A549 (cell line): ENCODE data around the gene UBP1.

Experiments
- EHMT2 ChIP-seq: fragments of 200-600 bp; sonication (generic); IDR thresholded peaks from 2 replicates; pipeline ENCODE4 v1.6.1; 2016; ENCODE audit warnings: antibody characterized with exemption, low read depth, mild to moderate bottlenecking, moderate library complexity
- EP300 ChIP-seq, 2 experiments: fragments of >200 bp; sonication (Bioruptor Twin); formaldehyde crosslinking; IDR thresholded peaks; 2 replicates in 1 of 2; 3 replicates in 1 of 2; pipeline ENCODE4 v1.6.1; 2016 to 2017
- HOXB13 ChIP-seq: fragments of 250-450 bp; sonication (Bioruptor Pico); IDR thresholded peaks from 2 replicates; pipeline ENCODE4 v1.5.0; 2020; ENCODE audit warnings: low read depth, mild to moderate bottlenecking, moderate library complexity
- KDM5A ChIP-seq: fragments of 200-600 bp; sonication (generic); IDR thresholded peaks from 2 replicates; pipeline ENCODE4 v1.6.1; 2016; ENCODE audit warnings: antibody characterized with exemption, mild to moderate bottlenecking
- RCOR1 ChIP-seq: fragments of 150-350 bp; IDR thresholded peaks from 2 replicates; pipeline ENCODE4 v1.6.1; 2014; ENCODE audit warnings: antibody characterized with exemption, low read length, low read depth
- SMC3 ChIP-seq: fragments of >200 bp; sonication (Bioruptor Twin); formaldehyde crosslinking; IDR thresholded peaks from 3 replicates; pipeline ENCODE4 v1.6.1; 2018; ENCODE audit warnings: inconsistent platforms
- TF ChIP-seq, protein P1 (sequence below): fragments of 450-650 bp; IDR thresholded peaks from 2 replicates; pipeline ENCODE4 v1.6.1; 2014; ENCODE audit warnings: antibody characterized with exemption
- TF ChIP-seq, protein P2 (sequence below): fragments of >200 bp; sonication (Bioruptor Twin); formaldehyde crosslinking; IDR thresholded peaks from 3 replicates; pipeline ENCODE4 v1.5.1; 2016

DNA sequence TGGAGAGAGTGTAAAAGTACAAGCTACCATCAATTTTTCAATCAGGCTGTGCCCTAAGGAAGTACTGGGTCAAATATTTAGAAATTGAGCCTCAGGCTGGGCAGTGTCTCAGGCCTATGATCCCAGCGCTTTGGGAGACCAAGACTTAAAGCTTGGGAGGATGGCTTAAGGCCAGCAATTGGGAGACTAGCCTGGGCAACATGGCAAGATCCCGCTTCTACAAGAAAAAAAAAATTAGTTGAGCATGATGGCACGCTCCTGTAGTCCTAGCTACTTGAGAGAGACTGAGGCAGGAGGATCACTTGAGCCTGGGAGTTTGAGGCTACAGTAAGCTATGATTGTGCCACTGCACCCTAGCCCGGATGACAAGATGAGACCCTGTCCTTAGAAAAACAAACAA, 2.0 kb upstream of the UBP1 start:
- TF ChIP-seq HOXB13 (CRISPR knock-in tag) (no peak), EHMT2 (no peak), EP300 (IDR thresholded peaks at IDR 0.05) (no peak), KDM5A (no peak), RCOR1 (no peak), SMC3 (no peak)
- TF ChIP-seq, protein P1, sequence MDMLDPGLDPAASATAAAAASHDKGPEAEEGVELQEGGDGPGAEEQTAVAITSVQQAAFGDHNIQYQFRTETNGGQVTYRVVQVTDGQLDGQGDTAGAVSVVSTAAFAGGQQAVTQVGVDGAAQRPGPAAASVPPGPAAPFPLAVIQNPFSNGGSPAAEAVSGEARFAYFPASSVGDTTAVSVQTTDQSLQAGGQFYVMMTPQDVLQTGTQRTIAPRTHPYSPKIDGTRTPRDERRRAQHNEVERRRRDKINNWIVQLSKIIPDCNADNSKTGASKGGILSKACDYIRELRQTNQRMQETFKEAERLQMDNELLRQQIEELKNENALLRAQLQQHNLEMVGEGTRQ: no peak
- TF ChIP-seq, protein P2, sequence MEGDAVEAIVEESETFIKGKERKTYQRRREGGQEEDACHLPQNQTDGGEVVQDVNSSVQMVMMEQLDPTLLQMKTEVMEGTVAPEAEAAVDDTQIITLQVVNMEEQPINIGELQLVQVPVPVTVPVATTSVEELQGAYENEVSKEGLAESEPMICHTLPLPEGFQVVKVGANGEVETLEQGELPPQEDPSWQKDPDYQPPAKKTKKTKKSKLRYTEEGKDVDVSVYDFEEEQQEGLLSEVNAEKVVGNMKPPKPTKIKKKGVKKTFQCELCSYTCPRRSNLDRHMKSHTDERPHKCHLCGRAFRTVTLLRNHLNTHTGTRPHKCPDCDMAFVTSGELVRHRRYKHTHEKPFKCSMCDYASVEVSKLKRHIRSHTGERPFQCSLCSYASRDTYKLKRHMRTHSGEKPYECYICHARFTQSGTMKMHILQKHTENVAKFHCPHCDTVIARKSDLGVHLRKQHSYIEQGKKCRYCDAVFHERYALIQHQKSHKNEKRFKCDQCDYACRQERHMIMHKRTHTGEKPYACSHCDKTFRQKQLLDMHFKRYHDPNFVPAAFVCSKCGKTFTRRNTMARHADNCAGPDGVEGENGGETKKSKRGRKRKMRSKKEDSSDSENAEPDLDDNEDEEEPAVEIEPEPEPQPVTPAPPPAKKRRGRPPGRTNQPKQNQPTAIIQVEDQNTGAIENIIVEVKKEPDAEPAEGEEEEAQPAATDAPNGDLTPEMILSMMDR: no peak
